ENCODE data around the gene MUC12.
"Not testable (repeated sequence)": the region's sequence is repeated elsewhere in the genome, so short reads cannot be mapped to it uniquely, and the experiment has no call there.

Gene MUC12

DNA sequence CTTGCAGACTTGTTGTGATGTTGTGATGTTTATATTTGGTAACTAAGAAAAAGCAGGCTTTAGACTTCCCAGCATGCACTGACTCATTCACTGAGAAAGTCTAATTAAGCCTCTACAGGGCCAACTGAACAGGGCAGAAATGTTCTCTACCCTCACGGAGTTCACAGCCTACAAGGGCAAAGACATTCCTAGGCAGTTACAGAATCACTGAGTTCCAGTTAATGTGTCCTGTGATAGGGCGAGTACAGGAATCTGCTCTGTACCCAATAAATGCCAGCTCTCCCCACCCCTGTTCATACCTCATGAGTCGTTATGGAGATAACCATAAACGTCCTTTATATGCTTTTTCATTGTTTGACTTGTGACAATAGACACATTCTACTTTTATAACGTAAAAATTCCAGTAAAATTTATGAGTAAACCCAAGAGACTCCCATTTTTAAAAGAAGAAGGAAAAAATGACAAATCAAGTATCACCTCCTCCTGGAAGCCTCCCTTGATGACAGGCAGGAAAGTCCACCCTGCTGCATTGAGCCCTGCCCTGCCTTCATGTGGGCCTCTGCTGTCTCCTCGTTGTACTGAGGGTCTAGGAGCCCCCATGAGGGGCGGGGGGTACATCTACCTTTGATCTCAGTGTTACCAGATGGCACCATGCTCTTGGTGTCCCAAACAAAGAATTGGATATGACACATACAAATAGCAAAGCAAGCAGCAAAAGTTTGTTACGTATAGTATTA is 14.3 kb downstream of the MUC12 start:
- in situ Hi-C loops (cut with HindIII; ENCODE audit: low sequenced_read_pairs) = no loop called here

- in situ Hi-C loops (cut with HindIII; ENCODE audit: low sequenced_read_pairs) = not testable (repeated sequence)
These were observed 15.0 kb downstream of the MUC12 start for GRCh38 chr7:100984241-100984918.

GRCh38 chr7:100985033-100985797 is 15.8 kb downstream of the MUC12 start:
- in situ Hi-C loops (cut with HindIII; ENCODE audit: low sequenced_read_pairs) = not testable (repeated sequence)

DNA sequence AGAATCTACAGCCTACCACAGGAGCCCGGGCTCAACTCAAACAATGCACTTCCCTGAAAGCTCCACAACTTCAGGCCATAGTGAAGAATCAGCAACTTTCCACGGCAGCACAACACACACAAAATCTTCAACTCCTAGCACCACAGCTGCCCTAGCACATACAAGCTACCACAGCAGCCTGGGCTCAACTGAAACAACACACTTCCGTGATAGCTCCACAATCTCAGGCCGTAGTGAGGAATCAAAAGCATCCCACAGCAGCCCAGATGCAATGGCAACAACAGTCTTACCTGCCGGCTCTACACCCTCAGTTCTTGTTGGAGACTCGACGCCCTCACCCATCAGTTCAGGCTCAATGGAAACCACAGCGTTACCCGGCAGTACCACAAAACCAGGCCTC is 22.3 kb downstream of the MUC12 start:
- in situ Hi-C loops (cut with HindIII; ENCODE audit: low sequenced_read_pairs) = no loop called here

DNA sequence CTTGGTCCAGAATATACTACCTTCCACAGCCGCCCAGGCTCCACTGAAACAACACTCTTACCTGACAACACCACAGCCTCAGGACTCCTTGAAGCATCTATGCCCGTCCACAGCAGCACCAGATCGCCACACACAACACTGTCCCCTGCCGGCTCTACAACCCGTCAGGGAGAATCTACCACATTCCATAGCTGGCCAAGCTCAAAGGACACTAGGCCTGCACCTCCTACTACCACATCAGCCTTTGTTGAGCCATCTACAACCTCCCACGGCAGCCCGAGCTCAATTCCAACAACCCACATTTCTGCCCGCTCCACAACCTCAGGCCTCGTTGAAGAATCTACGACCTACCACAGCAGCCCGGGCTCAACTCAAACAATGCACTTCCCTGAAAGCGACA is 22.9 kb downstream of the MUC12 start:
- in situ Hi-C loops (cut with HindIII; ENCODE audit: low sequenced_read_pairs) = not testable (repeated sequence)

- in situ Hi-C loops (cut with HindIII; ENCODE audit: low sequenced_read_pairs) = not testable (repeated sequence)
These were observed 25.3 kb downstream of the MUC12 start for GRCh38 chr7:100994671-100995070.

DNA sequence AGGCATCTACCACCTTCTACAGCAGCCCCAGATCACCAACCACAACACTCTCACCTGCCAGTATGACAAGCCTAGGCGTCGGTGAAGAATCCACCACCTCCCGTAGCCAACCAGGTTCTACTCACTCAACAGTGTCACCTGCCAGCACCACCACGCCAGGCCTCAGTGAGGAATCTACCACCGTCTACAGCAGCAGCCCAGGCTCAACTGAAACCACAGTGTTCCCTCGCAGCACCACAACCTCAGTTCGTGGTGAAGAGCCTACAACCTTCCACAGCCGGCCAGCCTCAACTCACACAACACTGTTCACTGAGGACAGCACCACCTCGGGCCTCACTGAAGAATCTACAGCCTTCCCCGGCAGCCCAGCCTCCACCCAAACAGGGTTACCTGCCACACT is 29.2 kb downstream of the MUC12 start:
- in situ Hi-C loops (cut with HindIII; ENCODE audit: low sequenced_read_pairs) = not testable (repeated sequence)

DNA sequence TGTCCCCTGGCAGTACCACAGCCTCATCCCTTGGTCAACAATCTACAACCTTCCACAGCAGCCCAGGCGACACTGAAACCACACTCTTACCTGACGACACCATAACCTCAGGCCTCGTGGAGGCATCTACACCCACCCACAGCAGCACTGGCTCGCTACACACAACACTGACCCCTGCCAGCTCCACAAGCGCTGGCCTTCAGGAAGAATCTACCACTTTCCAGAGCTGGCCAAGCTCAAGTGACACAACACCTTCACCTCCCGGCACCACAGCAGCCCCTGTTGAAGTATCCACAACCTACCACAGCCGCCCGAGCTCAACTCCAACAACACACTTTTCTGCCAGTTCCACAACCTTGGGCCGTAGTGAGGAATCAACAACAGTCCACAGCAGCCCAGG is 30.0 kb downstream of the MUC12 start:
- in situ Hi-C loops (cut with HindIII; ENCODE audit: low sequenced_read_pairs) = not testable (repeated sequence)

DNA sequence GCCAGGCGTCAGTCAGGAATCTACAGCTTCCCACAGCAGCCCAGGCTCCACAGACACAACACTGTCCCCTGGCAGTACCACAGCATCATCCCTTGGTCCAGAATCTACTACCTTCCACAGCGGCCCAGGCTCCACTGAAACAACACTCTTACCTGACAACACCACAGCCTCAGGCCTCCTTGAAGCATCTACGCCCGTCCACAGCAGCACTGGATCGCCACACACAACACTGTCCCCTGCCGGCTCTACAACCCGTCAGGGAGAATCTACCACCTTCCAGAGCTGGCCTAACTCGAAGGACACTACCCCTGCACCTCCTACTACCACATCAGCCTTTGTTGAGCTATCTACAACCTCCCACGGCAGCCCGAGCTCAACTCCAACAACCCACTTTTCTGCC is 30.7 kb downstream of the MUC12 start:
- in situ Hi-C loops (cut with HindIII; ENCODE audit: low sequenced_read_pairs) = loop anchor here (10.0 kb wide), 1 partner anchor 55 kb away; no protein-coding TSS in a partner anchor

DNA sequence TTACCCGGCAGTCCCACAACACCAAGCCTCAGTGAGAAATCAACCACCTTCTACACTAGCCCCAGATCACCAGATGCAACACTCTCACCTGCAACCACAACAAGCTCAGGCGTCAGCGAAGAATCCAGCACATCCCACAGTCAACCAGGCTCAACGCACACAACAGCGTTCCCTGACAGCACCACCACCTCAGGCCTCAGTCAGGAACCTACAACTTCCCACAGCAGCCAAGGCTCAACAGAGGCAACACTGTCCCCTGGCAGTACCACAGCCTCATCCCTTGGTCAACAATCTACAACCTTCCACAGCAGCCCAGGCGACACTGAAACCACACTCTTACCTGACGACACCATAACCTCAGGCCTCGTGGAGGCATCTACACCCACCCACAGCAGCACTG is 33.0 kb downstream of the MUC12 start:
- in situ Hi-C loops (cut with HindIII; ENCODE audit: low sequenced_read_pairs) = loop anchor here (10.0 kb wide), 1 partner anchor 52 kb away; no protein-coding TSS in a partner anchor

DNA sequence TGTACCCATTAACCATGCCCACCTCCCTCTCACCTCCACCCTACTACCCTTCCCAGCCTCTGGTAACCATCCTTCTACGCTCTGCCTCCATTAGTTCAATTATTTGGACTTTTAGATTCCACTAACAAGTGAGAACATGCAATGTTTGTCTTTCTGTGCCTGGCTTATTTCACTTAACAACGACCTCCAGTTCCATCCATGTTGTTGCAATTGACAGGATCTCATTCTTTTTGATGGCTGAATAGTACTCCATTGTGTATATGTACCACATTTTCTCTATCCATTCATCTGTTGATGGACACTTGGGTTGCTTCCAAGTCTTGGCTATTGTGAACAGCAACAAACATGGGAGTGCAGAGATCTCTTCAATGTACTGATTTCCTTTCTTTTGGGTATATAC is 38.0 kb downstream of the MUC12 start:
- in situ Hi-C loops (cut with HindIII; ENCODE audit: low sequenced_read_pairs) = loop anchor here (10.0 kb wide), 1 partner anchor 47 kb away; no protein-coding TSS in a partner anchor

DNA sequence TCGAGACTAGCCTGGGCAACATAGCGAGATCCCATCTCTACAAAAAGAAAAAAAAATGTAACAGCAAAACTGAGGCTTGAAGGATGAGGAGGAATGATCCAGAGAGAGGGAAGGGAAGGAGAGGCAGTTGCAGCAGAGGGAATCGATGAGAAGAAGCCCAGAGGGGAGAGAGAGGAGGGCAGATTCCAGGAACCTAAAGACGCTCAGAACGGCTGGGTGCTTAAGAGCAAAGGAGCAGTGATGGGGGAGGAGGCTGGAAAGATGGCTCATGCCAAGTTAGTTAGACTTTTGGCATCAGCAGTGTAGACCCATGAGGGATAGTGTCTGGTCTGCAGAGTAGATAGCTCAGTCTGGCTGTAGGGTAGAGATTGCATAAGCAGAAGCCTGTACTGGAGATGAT is 40.3 kb downstream of the MUC12 start:
- in situ Hi-C loops (cut with HindIII; ENCODE audit: low sequenced_read_pairs) = loop anchor here (10.0 kb wide), 1 partner anchor 45 kb away; no protein-coding TSS in a partner anchor

GRCh38 chr7:101012931-101013330 is 43.6 kb downstream of the MUC12 start:
- in situ Hi-C loops (cut with HindIII; ENCODE audit: low sequenced_read_pairs) = no loop called here

- in situ Hi-C loops (cut with HindIII; ENCODE audit: low sequenced_read_pairs) = no loop called here
These were observed 46.3 kb downstream of the MUC12 start for GRCh38 chr7:101015626-101016025.

DNA sequence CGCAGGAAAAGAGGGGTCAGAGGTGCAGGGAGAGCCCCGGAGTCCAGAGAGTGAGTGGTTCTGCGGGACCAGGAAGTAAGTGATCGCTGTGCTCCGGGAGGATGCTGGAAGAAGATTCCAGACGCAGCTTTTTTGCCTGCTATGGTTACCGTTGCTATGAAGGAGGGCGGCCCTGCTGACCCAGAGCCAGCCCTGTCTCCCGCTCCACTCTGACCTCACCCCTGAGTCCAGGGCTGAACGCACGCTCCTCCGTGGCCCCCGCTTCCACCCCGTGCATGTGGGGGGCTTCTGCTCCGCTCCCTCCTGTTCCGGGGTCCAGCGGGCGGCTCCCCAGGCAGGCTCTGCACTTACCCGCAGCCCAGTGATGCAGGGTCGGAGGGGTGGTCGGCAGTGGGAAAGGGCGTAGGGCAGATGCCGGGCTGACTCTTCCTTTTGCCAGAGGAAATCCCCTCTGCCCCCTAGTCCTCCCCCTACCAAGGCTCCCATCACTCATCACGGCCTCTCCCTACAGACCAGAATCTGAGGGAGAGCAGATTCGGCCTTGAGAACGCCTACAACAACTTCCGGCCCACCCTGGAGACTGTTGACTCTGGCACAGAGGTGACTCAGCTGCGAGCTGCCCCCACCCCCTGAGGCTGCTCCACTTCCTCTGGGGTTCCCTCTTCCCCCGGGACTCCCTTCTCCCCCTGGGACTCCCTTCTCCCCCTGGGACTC is 47.9 kb downstream of the MUC12 start:
- in situ Hi-C loops (cut with HindIII; ENCODE audit: low sequenced_read_pairs) = no loop called here

DNA sequence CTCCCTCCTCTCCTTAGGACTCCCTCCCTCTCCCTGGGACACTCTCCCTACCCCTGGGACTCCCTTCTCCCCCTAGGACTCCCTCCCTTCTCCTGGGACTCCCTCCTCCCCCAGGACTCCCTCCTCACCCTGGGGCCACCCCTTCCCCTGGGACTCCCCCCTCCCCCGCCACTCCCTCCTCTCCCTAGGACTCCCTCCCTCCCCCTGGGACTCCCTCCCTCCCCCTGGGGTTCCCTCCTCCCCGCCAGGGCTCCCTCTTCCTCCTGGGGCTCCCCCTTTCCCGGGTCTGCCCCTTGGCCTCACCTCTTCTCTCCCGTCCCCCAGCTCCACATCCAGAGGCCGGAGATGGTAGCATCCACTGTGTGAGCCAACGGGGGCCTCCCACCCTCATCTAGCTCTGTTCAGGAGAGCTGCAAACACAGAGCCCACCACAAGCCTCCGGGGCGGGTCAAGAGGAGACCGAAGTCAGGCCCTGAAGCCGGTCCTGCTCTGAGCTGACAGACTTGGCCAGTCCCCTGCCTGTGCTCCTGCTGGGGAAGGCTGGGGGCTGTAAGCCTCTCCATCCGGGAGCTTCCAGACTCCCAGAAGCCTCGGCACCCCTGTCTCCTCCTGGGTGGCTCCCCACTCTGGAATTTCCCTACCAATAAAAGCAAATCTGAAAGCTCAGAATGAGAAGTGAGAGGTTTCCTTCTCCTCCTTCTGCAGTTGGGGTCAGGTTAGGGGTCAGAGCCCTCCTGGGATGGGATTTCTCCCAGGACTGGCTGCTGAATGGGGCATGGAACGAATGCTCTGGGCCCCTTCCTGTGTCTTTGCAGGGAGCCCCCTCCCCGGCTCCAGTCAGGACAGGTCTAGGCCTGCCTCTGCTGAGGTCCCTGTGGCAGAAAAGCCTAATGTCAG is 49.2 kb downstream of the MUC12 start:
- in situ Hi-C loops (cut with HindIII; ENCODE audit: low sequenced_read_pairs) = no loop called here

- in situ Hi-C loops (cut with HindIII; ENCODE audit: low sequenced_read_pairs) = no loop called here
These were observed 51.1 kb downstream of the MUC12 start for GRCh38 chr7:101020444-101020843.

- in situ Hi-C loops (cut with HindIII; ENCODE audit: low sequenced_read_pairs) = no loop called here
These were observed 52.3 kb downstream of the MUC12 start for GRCh38 chr7:101021703-101022102.

GRCh38 chr7:101023839-101024238 is 54.5 kb downstream of the MUC12 start:
- in situ Hi-C loops (cut with HindIII; ENCODE audit: low sequenced_read_pairs) = no loop called here

DNA sequence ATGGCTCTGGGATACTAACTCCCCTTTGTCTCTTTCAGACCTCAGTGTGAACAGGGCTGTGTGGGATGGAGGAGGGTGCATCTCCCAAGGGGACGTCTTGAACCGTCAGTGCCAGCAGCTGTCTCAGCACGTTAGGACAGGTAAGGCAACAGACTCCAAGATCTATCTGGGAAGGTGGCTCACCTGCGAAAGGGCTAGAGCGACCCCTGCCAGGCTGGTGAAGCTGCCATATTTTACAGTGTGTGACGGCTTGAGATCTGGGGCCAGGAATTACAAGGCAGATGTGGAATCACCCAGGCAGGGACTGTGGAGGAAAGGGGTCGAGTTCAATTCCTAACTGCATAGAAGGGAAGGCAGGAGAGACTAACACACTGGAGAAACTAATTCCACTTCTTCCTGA is 61.7 kb downstream of the MUC12 start:
- in situ Hi-C loops (cut with HindIII; ENCODE audit: low sequenced_read_pairs) = no loop called here

Measured in endothelial cell of hepatic sinusoid (primary cell).